ENCODE measurements around the gene WDR43.
A peak's percentile ranks its signal among the peaks of the same experiment; 100 is the strongest.

Gene WDR43

DNA sequence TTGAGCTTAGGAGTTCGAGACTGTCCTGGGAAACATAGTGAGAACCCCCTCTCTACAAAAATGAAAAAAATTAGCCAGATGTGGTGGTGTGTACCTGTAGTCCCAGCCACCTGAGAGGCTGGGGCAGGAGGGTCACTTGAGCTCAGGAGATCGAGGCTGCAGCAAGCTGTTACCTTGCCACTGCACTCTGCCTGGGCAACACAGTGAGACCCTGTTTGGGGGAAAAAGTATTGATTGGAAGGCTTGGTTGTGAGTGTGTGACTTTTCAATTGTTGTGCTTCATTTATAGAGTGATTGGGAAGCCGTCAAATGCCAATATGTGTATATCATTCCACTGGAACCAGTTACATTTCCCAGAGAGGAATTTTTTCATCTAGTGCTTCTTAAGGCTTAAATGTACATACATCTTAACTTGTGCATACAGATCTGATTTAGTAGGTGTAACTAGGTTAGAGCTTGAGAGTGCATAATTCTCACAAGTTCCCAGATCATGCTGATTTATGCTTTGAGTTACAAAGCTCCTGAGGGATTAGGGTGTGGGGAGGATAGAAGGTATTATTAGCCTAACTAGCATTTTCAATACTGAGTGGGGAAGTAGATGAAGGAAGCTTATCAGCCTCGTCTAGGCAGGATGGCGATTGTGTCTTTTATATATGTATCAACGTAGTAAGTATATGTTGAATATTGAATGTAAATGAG lies 15.3 kb downstream of the WDR43 start:
- DNase-seq (ENCODE audit: low read depth in 1 of 2, low spot score in 1 of 2): no peak

DNA sequence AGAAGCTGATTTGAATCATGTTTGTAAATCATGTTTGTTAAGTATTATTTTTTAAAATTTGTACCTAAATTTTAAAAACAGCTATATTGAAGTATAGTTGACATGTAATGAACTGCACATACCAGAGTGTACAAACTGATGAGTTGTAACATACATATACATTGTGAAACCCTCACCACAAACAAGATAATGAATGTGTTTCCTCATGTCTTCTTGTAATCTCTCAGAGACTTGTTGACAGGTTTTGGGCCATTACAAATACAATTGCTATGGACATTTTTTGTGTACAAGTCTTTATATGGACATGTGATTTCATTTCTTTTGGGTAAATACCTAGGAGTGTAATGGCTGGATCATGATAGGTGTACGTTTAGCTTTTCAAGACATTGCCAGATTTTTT lies 21.5 kb downstream of the WDR43 start:
- DNase-seq (ENCODE audit: low read depth in 1 of 2, low spot score in 1 of 2): no peak

DNA sequence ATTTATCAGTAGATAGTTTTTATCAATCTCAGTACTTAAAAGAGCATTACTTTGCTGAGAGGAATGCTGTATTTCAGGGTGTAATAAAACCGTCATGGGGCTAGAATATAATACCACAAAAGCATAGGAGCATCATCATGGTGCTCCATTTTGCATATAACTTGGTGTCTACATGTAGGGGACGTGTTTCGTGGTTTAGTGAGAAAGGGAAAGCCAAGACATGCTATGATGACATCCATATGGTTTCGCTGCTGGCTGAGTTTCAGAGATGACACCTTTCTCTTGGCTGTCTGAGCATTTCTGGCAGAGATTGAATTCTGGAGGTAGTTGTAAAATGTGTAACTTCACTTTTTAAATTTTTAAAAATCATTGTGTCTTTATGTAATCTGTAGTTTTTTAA lies 32.4 kb downstream of the WDR43 start:
- no peak for DNase-seq (ENCODE audit: low read depth in 1 of 2, low spot score in 1 of 2)

DNA sequence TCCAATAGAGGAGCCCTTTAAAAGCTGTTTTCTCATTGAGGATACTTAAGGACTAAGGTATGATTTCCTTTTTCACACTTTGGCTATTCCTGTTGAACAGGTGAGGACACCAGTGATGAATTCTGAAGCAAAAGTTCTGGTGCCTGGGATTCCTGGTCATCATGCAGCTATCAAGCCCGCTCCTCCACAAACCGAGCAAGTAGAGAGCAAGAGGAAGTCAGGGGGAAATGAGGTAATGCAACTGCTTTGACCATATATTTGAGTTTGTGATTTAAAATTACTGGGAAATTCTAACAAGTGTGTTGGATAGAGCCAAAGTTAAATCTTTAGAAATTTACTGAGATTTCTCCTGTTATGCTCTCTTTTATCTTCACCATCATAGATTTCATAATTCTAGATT lies 33.0 kb downstream of the WDR43 start:
- DNase-seq (ENCODE audit: low read depth in 1 of 2, low spot score in 1 of 2): no peak

DNA sequence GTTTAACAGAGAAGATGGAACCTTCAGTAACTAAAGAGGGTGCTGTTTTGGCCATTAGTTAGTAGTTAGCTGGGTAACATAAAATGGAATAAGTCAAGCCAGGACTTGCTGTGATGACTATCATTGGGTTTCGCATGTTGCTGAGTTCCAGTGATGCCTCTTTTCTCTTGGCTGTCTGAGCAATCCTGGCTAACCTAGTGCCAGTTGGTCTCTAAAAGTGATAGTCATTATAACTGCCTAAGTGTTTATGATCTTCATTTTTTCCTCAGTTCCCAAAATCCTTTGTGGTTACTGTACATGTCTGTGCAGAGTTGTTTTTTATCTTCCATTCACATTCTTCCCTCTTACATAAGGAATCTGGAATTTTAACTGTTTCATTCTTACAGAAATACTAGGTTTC lies 33.4 kb downstream of the WDR43 start:
- no peak for DNase-seq (ENCODE audit: low read depth in 1 of 2, low spot score in 1 of 2)

DNA sequence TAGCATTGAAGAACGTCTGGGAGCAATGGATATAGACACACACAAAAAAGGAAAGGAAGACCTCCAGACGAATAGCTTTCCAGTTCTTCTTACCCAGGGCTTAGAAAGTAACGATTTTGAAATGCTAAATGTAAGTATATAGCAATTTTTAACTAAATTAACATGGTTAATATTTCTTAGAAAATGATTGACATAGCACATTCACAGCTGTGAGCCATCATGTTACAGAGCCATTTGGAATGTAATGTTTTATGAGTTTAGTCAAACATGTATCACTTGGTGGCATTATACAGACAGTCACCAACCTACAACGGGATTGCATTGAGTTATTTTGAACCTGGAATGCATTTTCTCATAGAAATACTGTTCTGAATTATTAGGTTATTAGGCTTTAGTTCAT lies 35.1 kb downstream of the WDR43 start:
- no peak for DNase-seq (ENCODE audit: low read depth in 1 of 2, low spot score in 1 of 2)

DNA sequence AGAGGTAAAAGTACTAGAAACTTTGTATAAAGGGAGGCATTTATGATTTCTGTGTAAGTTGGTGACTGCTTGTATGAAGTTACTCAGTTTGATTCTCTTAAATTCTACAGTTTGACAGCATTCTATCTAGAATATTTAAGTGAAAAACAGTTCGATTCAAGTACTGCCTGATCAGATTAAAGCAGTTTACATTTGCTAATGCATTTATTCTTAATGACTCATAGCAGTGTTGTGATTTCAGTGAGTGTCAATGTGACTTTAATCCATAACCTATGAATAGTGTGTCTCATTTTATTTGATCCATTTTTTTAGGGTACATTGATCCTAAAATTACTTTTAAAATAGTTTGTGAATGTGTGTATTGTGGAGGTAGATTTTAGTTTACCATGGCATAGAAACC lies 35.7 kb downstream of the WDR43 start:
- DNase-seq (ENCODE audit: low read depth in 1 of 2, low spot score in 1 of 2): no peak

DNA sequence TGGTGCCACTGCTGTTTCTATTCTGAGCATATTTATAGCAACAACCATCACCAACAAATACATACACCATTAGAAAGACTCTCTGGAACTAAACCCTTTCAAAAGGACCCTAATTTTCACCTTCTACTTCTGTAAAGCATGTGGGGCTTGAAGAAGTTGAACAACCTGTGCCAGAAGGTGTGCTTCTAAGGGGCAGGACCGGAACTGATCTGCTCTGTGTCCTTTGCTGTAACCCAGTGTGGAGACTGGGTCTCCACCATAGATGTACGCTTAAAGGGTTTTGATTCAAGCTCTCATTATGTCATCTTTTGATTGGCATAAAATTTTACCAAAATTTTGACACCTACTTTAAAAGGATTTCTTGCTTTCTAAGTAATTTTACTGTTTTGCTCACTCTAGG lies 40.3 kb downstream of the WDR43 start:
- no peak for DNase-seq (ENCODE audit: low read depth in 1 of 2, low spot score in 1 of 2)

DNA sequence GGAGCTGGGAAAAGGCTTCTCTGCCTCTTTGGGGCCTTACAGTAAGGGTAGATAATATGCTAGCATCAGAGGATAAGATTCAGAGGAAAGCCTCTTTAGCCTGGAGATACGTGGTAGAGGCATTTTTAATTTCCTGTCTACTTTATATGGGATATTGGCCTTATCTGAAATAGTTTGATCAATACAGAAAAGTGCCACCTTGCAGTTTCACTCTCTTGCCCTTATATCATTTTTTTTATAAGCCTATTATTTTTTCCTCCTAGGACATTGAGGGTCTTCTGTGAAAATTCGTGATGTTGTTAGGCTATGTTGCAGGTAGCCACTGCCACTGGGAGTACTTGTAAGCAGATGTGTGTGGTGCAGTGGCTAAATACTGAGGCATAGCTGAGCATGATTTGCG lies 46.5 kb downstream of the WDR43 start:
- DNase-seq (ENCODE audit: low read depth in 1 of 2, low spot score in 1 of 2): no peak

DNA sequence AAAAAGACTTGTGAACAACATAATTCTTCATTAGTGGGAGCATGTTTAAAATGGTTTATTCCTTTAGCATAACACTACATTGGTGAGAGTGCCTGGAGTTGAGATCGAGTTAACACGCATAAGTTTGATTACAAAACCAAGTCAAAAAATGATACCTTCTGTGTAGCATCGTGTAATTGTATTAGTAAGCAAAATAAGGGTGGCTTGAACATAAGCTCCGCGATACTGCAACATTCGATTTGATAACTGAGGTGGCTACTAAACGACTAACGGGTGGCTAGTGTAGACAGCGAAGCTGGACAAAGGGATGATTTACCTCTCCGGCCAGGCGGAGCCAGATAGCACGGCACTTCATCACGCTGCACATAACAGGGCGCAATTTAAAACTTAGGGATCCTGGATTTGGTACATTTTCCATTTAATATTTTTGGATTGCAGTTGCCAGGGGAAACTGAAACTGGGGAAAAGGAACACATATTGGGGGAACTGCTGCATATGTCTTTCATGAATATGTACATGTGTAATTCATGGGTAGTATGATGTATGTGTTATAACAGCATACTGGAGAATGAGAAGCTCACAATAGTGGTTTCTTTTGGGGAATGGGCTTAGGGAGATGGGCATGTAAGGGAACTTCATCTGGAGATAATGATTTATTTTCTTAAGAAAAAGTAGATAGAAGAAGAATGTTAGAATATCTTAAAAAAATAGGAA lies 50.2 kb downstream of the WDR43 start:
- no peak for DNase-seq (ENCODE audit: low read depth in 1 of 2, low spot score in 1 of 2)

DNA sequence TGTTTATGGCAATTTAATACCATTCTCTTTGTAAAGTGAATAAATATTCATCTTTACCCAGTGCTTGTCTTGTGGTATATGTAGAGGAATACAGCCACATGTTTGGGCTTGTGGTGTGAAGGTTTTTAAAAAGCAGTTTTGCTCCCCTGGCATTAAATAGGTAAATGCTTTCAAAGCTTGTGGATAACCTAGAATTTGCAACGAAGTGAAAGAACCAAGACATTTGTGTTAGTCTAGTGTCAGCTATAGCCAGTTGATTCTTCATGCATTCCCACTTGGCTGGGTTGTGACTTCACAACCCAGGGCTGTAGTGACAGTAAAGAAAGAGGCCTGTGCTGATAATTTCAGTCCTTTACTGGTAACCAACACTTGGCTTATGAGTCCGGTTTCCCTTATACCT lies 53.7 kb downstream of the WDR43 start:
- no peak for DNase-seq (ENCODE audit: low read depth in 1 of 2, low spot score in 1 of 2)

DNA sequence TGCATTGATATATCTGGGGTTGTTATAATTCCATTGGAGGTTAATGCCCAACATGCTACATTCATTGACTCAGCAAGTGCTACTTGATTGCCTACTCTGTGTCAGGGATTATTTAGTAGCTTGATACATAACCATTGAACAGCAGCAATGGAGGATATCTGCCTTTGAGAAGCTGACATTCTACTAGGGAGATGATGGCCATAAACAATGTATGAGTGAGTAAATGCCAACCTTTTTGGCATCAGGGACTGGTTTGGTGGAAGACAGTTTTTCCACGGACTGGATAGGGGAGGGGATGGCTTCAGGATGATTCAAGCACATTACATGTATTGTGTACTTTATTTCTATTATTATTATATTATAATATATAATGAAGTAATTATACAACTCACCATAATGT lies 54.7 kb downstream of the WDR43 start:
- DNase-seq (ENCODE audit: low read depth in 1 of 2, low spot score in 1 of 2): no peak

DNA sequence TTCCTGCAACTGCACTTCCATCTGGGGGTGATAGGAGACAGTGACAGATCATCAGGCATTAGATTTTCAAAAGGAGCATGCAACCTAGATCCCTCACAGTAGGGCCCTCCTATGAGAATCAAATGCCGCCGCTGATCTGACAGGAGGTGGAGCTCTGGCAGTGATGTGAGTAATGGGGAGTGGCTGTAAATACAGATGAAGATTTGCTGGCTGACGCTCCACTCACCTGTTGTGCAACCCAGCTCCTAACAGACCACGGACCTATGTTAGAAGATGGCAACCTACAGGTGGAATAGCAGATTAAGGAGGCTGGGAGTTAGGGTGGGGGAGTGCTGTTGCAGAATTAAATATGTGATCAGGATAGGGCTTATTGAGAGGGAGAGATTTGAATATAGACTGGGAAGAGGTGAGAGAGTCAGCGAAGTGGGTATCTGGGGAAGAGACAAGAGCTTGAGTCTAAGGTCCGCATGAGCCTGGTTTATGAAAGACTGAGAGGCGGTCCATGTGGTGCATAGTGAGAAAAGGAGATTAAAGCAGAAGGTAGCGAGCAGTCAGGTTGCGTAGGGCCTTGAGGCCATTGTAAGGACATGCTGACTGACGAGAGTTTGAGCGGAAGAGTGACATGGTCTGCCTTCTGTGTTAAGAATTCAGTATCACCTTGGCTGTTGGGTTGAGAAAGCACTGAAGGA lies 55.3 kb downstream of the WDR43 start:
- no peak for DNase-seq (ENCODE audit: low read depth in 1 of 2, low spot score in 1 of 2)

DNA sequence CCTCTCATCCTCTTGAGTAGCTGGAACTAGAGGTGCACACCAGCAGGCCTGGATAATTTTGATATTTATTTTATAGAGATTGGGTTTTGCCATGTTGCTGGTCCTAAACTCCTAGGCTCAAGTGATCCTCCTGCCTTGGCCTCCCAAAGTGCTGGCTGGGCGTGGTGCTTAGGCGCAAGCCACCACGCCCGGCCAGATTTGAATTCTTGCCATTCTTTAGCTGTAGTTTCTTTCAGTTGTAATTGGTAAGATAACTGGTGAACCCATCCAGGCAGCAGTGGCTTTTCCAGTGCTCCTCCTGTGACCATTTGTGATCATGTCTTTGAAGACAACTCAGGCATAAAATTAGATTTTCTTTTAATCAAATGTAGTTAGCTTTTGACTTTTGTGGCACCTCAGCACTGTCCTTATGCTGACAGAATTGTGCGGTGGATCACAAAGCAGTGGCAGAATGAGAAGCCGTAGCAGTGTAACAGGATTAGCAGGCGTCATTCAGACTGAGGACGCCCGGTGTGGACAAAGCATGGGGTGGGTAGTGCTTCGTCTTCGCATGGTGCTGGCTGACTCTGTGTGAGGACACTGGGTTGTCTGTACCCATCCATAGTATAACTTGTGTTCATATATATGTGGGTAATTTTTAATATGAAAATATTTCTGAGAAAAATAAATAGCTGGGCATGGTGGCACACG lies 56.6 kb downstream of the WDR43 start:
- DNase-seq (ENCODE audit: low read depth in 1 of 2, low spot score in 1 of 2): no peak

DNA sequence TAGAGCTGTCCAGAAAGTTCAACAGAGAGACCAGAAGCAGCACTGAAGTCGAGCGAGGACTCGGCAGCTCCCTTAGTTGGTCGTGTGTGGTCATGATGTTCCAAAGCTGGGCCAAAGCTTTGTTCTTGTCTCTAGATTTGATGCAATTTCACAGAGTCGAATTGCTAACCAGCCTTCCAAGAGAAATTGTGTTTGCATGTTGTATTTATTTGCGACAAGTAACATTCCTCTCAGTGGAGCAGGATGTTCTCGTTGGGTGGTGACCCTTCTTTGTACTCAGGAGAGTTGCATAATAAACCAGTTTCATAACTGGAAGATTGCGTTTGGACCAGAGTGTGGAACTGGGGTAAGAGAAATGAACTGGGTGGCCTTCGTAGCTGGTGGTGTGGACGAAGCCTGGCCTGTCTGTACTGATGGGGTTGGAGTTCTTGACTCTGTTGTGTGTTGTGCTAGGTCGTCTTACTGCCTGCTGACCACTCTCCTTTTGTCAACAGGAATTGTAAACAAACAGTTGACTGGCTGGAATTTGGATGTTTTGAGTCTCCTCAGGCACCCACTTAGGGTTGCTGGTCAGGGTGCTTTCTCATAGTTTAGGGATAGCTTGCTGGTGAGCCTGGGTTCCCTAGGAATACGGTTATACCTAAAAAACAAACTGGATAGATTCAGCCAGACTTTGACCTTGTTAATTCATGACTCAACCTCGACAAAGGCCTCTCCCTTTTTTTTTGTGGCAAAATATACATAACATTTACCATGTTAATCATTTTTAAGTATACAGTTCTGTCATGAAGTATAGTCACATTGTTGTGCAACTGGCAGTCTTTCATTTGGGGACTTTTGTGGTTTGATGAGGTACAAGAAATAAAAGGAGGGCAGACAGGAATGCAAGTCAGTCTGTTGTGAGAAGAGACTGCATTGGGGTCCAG lies 57.7 kb downstream of the WDR43 start:
- no peak for DNase-seq (ENCODE audit: low read depth in 1 of 2, low spot score in 1 of 2)

DNA sequence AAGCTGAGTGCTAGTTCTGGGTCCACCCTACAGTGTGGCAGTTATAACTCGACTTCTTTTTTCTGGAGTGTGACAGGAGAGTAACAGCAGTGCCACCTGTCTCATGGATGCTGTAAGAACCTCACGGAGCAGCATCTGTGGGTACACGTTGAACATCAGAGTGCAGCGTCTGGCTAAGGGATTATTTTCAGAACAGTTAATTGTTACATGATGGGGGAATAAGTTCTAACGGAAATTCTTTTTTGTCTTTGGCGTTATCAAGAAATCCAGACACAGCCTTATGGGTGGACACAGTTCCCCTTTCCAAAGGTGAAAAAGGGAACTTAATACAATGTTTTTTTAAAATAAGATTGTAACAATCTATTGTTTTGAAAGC lies 58.4 kb downstream of the WDR43 start:
- no peak for DNase-seq (ENCODE audit: low read depth in 1 of 2, low spot score in 1 of 2)

DNA sequence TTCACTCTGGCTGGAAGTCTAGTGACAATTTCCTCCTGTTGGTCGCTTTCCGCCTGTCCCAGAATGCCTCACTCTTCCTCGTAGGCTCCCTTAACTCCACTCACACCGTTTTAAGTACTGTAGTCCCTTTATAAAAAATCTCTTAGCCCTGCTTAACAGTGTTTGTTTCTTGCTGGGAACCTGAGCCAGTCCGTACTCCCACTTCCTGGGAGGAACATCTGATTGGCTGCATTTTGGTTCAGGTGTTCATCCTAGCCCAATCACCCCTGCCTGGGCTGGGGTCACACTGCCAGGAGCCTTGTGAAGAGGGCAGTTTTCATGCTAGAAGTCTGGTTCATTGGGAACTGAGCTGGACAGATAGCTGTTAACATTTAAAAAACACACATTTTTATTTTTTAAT lies 61.0 kb downstream of the WDR43 start:
- no peak for DNase-seq (ENCODE audit: low read depth in 1 of 2, low spot score in 1 of 2)

DNA sequence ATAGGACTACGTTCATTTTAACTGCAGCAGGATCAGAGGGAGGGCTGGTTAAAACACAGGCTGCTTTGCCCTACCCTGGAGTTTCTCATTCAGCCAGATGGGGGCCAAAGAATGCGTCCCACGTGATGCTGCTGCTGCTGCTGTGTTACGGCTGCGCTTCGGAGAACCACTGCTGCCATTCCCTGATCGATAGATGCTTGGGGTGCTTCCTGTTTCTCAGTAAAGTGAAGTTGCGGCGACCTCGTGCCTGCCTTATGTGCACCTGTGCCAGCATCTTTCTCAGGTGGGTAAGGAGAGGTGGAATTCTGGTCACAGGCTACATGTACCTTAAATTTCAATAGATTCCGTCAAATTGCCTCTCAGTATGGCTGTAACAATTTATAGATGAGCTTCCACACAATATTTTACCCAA lies 62.0 kb downstream of the WDR43 start:
- peak in 1 of 2 donors; percentile 13 for DNase-seq (ENCODE audit: low read depth in 1 of 2, low spot score in 1 of 2)

DNA sequence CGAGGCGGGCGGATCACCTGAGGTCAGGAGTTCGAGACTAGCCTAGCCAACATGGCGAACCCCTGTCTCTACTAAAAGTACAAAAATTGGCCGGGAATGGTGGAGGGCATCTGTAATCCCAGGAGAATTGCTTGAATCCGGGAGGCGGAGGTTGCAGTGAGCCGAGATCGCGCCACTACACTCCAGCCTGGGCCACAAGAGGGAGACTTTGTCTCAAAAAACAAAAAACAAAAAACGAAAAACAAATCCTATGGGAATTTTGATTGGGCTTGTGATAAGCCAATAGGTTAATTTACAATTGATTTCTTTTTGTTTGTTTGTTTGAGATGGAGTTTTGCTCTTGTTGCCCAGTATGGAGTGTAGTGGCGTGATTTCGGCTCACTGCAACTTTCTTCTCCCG lies 62.4 kb downstream of the WDR43 start:
- no peak for DNase-seq (ENCODE audit: low read depth in 1 of 2, low spot score in 1 of 2)

DNA sequence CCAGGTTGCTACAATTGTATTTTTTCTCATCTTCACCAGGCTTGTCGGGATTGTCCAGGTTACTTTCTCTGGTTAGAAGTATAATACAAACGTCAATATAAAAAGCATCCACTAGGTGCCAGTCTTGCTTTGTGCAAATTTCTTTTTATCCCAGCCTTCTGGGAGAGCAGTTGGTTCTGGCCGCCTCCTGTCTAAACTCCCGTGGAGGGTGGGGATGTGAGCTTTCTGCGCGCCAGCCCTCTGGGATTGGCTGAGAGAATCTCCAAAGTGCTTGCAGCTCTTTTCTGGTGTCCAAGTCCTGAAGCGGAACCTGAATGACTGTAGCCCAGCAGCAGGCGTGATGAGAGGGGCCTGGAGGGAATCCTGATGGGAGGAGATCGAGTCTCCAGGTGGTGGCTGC lies 64.2 kb downstream of the WDR43 start:
- DNase-seq (ENCODE audit: low read depth in 1 of 2, low spot score in 1 of 2): peak; percentile 8 to 33

DNA sequence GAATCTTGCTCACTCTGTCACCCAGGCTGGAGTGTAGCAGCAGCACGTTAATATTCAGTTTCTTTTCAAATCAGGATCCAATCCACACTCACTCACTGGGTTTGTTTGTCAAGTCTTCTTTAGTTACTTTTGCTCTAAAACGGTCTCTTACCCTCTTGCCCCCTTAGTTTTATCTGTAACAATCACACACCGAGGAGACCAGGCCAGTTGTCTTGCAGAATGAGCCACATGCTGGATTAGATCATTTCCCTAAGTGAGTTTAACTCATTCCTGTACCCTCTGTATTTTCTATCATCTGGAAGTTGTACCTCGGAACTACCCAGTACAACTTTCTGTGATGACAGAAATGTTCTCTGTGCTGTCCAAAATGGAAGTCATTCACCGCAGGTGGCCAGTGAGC lies 65.9 kb downstream of the WDR43 start:
- DNase-seq (ENCODE audit: low read depth in 1 of 2, low spot score in 1 of 2): no peak

All from activated CD4-positive, alpha-beta T cell treated with anti-CD3 and anti-CD28 coated beads, Interleukin-2, amount 50 U/mL, for 24 hours (primary cell).